Right lobe of liver (tissue), 4 donors: ENCODE results near the gene SYNE1.

Experiments used
- CTCF ChIP-seq, 4 donors: fragments of 200-600 bp in 3 of 4; fragments of 450-650 bp in 1 of 4; IDR thresholded peaks; one replicate each; pipeline versions ENCODE4 v1.5.1 to v1.8.0; 2016 to 2022; ENCODE audit warnings: antibody characterized with exemption in 4 of 4, mild to moderate bottlenecking in 2 of 4
- POLR2A ChIP-seq: fragments of 450-650 bp; IDR thresholded peaks from one replicate; pipeline ENCODE4 v1.6.1; 2017; ENCODE audit warnings: antibody characterized with exemption, mild to moderate bottlenecking
- donor health status: DM: no; HTN: no; CAD: no.
- donor health status: DM: no; HTN: no; CAD: no.
- donor health status: DM: no; HTN: yes; CAD: no.

- TF ChIP-seq CTCF (IDR thresholded peaks at IDR 0.05) (no peak), POLR2A (no peak)
These were observed 65.2 kb downstream of the SYNE1 start for GRCh38 chr6:152571943-152572337.
